IPS-NIHi7 (cell line): ENCODE results near the gene BCL2L11.

Source experiments
- DNase-seq: peaks from one replicate; pipeline ENCODE4 v3.0.0; 2012; ENCODE audit warnings: mixed read lengths; ENCODE audit errors: extremely low spot score

The BCL2L11 gene

GRCh38 chr2:111143107-111143842, 22.6 kb downstream of the BCL2L11 start:
- DNase-seq: no peak

GRCh38 chr2:111143843-111144198, 23.1 kb downstream of the BCL2L11 start:
- no peak for DNase-seq

GRCh38 chr2:111145103-111145760, 24.5 kb downstream of the BCL2L11 start:
- no peak for DNase-seq

GRCh38 chr2:111145951-111146350, 25.2 kb downstream of the BCL2L11 start:
- no peak for DNase-seq

- DNase-seq: no peak
These were observed 27.6 kb downstream of the BCL2L11 start for GRCh38 chr2:111148225-111148873.

GRCh38 chr2:111148925-111149324, 28.2 kb downstream of the BCL2L11 start:
- no peak for DNase-seq

GRCh38 chr2:111149882-111150455, 29.3 kb downstream of the BCL2L11 start:
- no peak for DNase-seq

GRCh38 chr2:111154758-111155157, 34.0 kb downstream of the BCL2L11 start:
- no peak for DNase-seq

- DNase-seq: no peak
These were observed 34.9 kb downstream of the BCL2L11 start for GRCh38 chr2:111155610-111156009.

- DNase-seq: no peak
These were observed 35.8 kb downstream of the BCL2L11 start for GRCh38 chr2:111156529-111156928.

- DNase-seq: no peak
These were observed 36.5 kb downstream of the BCL2L11 start for GRCh38 chr2:111157071-111157661.

GRCh38 chr2:111157798-111158197, 37.1 kb downstream of the BCL2L11 start:
- no peak for DNase-seq

GRCh38 chr2:111159641-111160040, 38.9 kb downstream of the BCL2L11 start:
- DNase-seq: no peak

GRCh38 chr2:111160758-111161157, 40.0 kb downstream of the BCL2L11 start:
- no peak for DNase-seq

GRCh38 chr2:111161971-111162370, 41.3 kb downstream of the BCL2L11 start:
- DNase-seq: no peak

- DNase-seq: no peak
These were observed 42.1 kb downstream of the BCL2L11 start for GRCh38 chr2:111162718-111163331.

GRCh38 chr2:111164078-111164477, 43.4 kb downstream of the BCL2L11 start:
- DNase-seq: peak; percentile 33

- no peak for DNase-seq
These were observed 44.4 kb downstream of the BCL2L11 start for GRCh38 chr2:111165084-111165483.

GRCh38 chr2:111166115-111166514, 45.4 kb downstream of the BCL2L11 start:
- DNase-seq: no peak

- DNase-seq: no peak
These were observed 46.6 kb downstream of the BCL2L11 start for GRCh38 chr2:111167076-111167862.

GRCh38 chr2:111167863-111168162, 47.1 kb downstream of the BCL2L11 start:
- DNase-seq: no peak
